G401 (cell line): ENCODE data around the gene MYOM3. TPM values are rescaled to one million over a fixed set of nuclear protein-coding genes. Genes with fewer than 3 reads are reported as not detected.
A peak's percentile ranks its signal among the peaks of the same experiment; 100 is the strongest.

ENCODE experiments used
- DNase-seq: peaks from one replicate; pipeline ENCODE4 v3.0.0-alpha.2; 2015; ENCODE audit warnings: low spot score
- in situ Hi-C: cut with HindIII; loops from 2 replicates; pipeline ENCODE4 v1.10.0; 2016; ENCODE audit warnings: low sequenced_read_pairs, mixed read lengths
- total RNA-seq: library from RNA; depleted of rRNA; stranded (reverse); fragments of >200 nt; shearing (Covaris generic); gene quantifications from 2 replicates; pipeline ENCODE4 v1.2.3, GENCODE V29; 2014; rRNA removed

Gene MYOM3
- total RNA-seq, result 0.49 and 0.54 TPM in 2 replicates

DNA sequence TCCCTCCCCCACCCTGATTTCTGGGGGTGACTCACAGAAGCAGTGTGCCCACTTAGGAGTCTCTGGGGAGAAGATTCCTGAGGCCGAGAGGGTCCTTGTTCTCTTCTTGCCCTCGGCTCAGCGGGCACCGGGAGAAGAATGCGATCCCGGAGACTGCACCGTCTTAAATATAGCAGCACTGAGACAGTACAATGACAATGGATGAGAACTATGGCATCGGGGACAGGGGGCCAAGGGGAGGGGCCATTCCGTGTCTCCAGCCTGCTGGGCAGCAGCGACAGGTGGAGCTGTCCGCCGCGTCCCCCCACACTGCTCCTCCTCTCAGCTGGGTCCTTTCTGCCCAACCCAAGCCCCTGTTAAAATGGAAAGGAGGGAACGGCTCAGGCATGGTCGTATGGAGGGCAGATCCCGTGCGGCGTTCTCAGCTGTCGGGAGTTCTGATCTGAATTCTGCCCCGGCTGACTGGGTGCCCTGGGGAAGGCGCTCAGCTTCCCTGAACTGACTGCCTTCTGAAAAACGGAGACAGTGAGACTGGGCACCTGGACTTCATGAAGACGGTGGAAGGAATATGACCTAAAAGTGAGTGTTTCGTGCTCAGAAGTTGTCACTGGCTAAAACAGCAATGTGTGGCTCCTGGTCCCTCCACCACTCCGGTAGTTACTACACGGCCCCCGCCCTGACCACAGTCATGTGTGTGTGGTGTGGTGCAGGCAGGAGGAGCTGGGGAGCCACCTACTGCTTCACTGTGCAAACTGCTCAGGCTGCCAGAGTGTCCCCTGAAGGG is at the start of gene MYOM3:
MYOM3 (minus strand) TSS at position 140 of the 784 bp plus-strand sequence. CDS start 3,499 bp downstream, outside the sequence.
- DNase-seq, result peak; percentile 57
- in situ Hi-C loops, result no loop called here

DNA sequence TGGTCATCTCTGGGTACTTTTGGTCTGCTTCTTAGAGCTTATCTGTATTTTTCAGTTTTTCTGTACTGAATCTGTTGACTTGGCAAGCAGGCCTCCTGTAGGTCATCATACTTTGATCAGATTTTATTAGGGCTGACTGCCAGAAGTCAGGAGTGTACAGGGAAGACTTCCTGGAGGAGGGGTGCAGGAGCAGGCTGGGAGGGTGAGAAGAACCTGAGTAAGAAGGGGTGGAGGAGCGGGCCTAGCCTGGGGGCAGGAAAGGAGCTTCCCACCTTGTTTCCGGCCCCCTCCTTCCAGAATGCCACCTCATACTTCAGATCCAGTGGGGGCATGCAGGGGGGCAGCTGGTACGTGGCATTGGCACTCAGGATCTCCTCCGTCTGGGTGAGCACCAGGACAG is 49.3 kb upstream of the MYOM3 start:
- in situ Hi-C loops, result no loop called here
- no peak for DNase-seq

DNA sequence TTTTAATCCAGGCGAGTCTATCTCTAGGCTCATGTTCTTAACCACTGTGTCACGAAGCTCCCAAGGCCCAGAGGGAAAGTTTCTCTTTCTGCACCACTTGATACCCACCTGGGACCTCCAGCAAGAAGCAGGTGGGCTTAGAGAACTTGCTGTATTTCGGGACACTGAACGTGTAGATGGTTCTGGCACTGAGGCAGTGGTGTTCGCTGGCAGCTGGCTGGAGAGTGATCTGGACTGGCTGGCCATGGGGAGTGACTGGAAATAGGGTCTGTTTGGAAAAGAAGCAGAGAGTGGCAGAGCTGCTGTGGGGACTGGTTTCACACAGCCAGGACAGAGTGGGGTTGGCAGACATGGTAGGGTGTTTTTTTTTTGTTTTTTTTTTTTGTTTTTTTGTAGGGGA is 47.4 kb upstream of the MYOM3 start:
- no peak for DNase-seq
- in situ Hi-C loops, result no loop called here

DNA sequence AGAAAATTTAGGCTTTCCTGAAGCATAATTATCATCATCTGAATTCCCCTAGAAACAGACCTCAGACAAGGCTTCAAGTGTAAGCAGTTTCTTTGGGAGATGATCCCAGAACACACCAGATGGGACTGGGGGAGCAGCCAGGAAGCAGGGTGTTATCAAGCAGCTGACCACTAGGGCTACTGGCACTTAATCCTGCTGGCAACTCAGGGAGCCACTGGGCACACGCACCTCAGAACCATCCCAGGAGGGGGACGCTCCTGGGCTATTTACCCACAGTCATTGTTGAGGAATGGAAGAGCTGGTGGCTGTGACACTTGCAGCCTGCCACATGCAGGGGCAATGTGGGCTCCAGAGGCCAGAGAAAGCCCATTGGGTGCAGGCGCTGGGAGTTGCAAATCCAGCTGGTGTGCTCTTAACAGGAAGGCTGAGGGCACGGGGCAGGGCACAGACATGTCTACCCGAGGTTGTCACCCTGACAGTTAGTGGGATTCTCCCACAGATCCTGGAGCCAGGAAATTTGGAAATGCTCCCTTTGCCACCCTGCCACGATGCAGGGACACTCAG is 46.1 kb upstream of the MYOM3 start:
- in situ Hi-C loops, result no loop called here
- peak; percentile 97 for DNase-seq

DNA sequence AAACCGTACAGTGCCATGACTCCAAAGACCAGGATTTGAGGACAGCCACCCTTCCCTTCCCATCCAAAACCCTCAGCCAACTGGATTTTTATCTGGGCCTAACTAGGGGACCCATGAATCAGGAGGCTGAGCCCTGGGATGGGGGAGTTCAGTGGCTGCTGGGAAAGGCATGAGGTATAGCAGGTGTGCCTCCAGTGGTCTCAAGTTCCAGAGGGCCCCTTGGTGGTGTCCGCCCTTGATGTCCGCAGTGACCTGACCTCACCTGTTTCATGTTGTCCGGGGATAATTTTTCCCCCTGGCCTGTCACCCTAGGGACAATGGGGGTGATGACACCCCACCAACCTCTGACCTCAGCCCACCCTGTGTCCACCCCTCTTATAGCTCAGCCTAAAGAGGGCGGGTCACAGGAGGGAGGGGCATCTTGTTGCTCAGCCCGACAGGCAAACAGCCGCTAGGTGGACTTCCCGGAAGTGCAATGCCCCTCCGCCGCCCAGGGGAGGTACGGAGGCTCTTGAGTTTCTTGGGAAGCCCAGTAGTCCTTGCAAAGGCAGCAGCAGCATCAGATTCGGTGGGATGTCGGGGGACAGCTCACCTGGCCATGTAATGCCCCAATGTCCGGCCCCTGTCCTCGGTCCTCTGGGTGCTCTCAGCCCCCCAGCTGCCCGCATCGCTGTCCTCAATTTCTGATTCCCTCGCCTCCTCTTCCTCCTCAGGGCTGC is 44.8 kb upstream of the MYOM3 start:
- no peak for DNase-seq
- in situ Hi-C loops, result no loop called here

DNA sequence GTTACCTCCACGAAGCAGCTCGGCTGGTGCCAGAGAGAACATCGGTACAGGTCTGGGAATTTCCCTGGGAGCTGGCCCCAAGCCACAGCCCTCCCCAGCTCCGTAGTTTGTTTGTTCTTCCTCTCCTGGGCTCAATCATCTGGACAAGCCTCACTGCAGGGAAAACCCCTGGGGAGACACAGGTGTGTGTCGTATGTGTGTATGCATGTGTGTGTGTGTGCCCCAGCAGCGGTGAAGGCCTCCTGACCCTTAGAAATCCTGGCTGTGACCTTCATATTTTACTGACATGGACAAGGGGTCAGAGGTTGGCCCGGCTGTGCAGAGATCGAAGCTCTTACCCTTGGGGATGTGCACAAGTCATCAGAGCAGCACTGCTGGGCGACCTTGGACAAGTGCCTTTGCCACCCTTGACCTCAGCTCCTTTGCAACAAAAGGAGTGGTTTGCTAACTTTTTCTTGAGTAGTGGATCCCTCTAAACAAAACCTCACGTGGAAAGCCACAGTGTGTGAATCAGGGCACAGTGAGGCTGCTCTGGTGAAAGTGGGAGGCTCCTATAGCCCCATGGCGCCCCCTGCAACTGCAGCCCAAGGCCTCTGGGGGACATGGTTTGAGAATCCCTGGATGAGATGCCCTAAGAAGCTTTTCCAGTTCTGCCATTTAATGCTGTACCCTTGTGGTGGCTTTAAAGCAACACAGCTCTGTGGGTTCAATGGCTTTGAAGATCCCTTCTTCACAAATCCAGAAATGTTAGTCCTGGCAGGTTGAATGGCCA is 43.3 kb upstream of the MYOM3 start:
- DNase-seq, result no peak
- in situ Hi-C loops, result no loop called here

DNA sequence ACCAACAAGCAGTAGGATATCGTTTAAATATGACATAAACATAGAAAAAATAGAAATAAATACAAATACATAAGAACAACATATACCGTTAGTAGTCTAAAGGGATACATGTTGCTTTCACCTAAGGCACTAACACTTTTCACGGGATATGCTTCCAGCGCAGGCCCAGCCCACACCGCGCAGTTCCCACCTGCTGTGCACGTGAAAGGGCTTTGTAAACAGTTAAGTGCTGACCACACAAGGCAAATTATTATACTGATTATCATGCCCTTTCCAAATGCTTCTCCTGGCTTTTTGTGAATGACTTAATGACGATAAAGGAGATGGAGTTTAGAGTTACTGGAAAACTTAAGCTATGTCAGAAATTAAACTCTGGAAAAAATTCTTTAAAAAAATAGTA is 42.3 kb upstream of the MYOM3 start:
- in situ Hi-C loops, result no loop called here
- DNase-seq, result no peak

DNA sequence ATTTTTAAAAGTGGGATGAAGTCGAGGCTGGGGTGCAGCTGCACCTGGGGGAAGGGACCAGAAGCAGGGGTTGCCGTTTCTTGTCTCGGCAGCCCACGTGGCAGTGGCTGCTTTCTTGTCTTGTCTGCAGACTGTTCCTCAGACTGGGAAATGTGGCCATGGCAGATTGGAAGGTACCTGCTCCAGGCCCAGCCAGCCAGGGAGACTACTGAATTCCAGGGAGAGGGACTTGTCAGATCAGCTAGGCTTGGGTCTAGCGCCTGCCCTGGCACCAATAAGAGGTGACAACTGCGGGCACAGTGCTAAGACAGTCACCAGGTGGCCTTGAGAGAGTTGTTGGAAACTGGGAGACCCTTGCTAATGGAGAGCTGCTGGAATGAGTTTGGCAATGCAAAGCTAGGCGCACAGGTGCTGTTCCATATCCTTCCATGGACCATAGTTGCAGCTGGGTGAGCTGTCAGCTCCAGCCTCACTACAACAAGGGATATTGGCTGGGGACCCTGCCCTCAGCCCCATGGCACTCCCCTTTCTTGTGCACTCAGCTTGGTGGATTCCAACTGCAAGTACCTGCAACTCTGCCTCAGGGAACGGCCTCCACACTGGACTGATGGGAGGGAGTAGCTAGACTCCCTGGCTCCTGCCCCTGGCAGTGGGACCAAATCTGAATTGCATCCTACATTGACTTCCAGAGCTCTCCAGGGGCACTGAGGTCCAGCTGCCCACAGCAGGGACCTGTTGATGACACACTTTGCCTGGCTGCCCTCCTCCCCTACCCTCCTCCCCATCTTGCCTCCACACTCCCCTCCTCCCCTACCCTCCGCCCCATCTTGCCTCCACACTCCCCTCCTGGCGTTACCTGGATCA is 40.9 kb upstream of the MYOM3 start:
- no peak for DNase-seq
- in situ Hi-C loops, result no loop called here

DNA sequence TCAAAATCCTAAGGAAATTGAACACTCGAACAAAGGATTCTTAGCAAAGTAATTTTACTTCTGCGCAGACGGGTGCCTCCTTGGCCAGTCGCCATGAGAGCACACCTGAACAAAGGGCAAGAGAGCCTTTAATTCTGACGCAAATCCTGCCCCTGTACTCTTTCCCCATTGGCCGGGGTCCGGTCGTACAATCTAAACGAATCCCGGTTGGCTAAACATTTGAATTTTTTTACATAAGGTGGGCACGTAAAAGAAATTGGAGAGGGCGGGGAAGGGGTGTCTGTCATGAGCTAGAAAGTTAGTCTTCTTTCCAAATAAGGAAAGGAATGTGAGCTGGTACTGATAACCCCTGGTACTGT is 39.2 kb upstream of the MYOM3 start:
- in situ Hi-C loops, result no loop called here
- DNase-seq, result no peak

DNA sequence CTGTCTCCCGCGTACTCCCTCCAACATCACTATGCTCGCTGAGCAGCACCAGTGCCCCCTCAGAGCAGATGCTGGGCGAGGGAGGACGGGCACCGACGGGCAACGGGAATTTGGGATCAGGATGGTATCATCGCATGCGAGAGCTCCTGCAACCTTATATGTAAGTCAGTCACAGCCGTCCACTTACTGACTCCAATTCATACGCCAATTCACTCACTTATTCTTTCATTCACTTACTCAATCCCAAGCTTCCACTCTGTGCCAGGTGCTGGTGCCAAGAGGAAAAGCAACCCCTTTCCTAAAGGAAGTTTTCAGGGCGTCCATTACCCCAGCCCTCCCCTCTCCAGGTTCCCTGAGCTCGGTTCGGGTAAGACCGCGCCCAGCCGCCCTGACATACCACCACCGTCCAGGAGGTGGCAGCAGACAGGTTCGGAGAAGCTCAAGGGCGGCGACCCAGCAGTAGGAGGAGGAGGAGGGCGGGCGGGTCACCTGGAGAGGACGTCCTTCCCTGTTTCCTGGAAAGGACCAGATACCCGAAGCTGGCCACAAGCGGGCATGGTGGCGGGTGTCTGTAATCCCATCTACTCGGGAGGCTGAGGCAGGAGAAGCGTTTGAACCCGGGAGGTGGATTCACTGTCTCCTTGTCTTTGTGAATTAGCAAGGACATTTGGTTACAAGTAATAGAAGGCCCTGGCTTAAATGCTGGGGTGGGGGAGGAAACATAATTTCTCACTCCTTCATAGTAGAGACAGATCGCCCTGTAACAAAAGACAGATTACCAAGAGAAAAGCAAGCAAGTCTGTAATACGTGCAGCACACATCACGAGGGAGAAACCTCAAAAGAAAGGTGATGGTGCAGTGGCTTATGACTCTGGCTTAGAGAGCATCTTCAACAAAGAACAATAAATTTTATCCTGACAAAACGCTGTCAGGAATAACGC is 38.6 kb upstream of the MYOM3 start:
- in situ Hi-C loops, result no loop called here
- peak; percentile 92 for DNase-seq

DNA sequence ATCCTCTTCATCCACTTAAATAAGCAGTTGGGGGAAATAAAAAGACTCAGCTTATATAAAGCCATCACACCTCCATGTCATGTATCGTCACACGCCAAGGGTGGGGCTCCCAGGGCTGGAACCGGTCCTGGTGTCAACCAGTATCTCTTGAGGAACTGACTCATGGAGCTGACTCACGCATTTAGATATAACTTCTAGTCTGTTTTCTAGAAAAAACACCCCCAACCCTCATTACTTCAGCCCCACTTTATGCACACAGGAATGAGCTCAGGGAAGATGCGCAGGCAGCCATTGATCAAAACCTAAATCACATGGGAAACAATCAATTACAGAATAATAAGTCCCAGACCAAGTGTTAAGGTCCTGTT is 37.9 kb upstream of the MYOM3 start:
- DNase-seq, result no peak
- in situ Hi-C loops, result loop anchor here (10.0 kb wide), 1 partner anchor 85 kb away; no protein-coding TSS in a partner anchor

DNA sequence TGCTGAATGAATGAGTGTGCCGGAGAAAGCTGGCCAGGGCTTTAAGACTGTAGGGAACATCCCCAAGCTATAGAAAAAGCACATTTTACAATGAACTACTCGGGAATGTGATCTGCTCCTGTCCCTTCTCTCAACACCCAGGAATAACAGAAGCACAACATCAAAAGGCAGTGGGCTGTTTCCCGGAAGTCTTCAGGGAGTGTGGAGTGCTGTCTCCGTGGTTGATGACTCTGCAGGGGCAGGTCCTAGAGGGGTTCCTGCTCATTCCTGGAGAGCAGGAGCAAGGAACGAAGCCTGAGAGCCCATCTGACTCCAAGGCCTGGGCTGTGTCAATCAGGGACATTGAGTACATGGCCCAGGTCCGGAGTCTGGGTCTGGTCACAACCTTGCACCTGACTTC is 35.9 kb upstream of the MYOM3 start:
- in situ Hi-C loops, result loop anchor here (10.0 kb wide), 1 partner anchor 83 kb away; no protein-coding TSS in a partner anchor
- no peak for DNase-seq

DNA sequence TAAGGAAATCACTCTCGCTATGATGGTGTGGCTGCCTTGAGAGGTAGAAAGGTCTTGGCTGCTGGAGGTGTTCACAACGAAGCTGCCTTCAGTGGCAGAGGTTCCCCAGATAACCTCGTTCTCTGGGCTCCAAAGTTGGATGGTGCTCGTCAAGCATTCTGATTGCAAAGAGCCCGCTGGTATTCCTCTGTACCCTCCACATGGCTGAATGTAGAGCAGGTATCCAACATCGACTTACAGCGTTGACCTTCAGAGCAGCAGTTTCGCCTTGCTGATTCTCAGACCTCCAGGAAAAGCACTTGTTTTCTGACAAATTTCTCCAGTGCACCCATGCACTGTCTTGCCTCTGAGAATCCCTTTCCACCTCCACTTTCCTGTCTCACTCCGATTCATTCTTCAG is 35.3 kb upstream of the MYOM3 start:
- DNase-seq, result no peak
- in situ Hi-C loops, result loop anchor here (10.0 kb wide), 1 partner anchor 82 kb away; no protein-coding TSS in a partner anchor

DNA sequence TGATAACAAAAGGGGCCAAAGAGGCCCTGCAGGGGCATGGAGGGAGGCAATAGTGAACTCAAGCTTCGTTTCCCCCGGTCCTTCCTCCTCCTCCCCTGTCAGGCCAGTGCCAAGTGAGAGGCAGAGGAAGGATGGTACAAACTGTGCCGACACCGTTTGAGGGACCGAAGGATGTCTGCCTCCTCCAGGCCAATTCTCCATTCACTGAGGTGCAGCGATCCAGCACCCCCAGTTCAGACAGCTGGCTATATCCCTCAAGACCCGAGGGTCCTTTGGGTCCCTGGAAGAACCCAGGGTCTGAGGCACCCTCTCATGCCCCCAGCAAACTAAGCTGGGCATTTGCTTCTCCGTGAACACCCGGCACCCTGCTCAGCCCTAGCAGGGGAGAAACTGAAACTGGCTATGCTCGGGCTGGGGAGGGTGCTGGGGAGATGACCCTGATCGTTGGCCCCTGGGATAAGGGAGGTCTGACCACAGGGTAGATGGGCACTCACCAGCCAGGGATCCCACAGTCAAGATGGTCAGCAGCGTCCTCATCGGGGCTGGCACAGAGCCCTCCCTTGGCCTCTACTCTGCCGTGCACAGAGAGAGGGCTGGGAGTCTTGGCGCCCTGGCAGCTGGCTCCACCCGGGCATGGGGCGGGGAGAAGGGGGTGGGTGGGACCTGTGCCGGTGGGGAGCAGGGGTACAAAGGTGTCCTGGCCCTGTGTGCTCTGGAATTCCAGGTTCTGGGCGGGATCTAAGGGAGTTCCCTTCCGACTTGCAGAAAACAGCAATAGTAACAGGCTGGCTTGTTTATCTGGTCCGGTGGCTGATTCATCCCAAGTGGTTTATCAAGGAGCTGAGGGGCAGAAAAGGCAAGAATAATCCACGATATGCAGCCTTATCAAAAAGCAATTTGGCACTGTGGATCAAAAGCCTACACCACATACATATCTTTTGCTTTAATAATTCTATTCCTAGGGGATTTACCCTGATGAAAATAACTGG is 30.9 kb upstream of the MYOM3 start, which contains the start of gene IL22RA1:
IL22RA1 (minus strand) TSS at position 595 of the 989 bp plus-strand sequence; CDS start at position 537, 58 bp downstream.
- in situ Hi-C loops, result loop anchor here (10.0 kb wide), 1 partner anchor 78 kb away; no protein-coding TSS in a partner anchor
- no peak for DNase-seq

DNA sequence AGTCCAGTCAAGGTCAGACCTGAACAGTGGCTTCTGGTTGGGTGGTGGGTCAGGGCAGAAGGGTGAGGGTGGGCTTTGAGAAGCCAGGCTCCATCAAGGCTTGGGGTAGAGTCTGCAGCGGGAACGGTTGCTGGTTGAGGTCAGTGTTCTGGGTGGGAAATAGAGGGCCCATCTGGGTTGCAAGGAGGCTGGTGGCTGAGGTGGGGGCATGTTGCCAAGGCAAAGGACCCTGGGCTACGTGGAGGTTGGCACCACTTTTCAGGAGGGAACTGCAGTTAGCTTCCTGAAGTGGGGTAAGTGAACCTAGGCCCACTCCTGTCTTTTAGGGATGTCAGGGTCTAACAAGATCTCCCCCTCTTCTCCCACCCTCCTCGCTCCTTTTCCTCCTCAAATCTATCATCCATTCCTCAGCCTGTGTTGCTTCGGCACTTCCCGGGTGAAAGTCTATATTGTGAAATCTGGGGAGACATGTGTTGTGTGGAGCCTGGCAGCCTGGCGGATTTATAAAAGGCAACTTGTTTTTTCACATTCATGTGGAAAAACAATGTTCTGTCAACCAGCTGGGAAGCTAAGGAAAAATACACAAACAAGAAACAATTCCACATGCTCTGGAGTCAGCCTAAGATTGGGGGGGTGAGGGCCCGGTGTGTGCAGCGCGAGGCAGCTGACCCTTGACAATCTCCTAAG is 29.5 kb upstream of the MYOM3 start:
- in situ Hi-C loops, result loop anchor here (10.0 kb wide), 1 partner anchor 77 kb away; no protein-coding TSS in a partner anchor
- DNase-seq, result no peak

DNA sequence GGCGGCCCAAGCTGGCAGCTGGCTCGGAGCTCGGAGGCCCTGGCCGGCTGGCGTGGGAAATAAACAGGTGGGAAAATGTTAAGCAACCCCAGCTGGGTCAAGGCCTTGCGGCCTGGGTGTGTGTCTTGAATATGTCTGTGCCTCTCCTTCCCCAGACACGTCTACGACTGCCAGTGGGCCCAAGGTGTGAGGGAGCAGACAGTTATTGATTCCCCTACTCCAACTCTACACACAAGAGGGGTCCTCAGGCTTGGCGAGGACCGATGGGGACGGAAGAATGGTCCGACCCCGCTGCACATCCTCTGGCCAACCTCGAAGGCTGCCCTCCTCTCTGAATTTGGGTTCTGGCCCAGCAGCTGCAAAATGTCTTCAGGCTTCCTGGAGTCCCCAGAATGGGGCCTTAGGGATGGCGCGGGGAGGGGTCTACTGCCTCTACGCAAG is 28.8 kb upstream of the MYOM3 start:
- DNase-seq, result no peak
- in situ Hi-C loops, result loop anchor here (10.0 kb wide), 1 partner anchor 76 kb away; no protein-coding TSS in a partner anchor
